Measurements from ENCODE around the gene RALGAPA1. TPM values are rescaled to one million over a fixed set of nuclear protein-coding genes. Genes with fewer than 3 reads are reported as not detected.

Gene RALGAPA1
- total and polyA plus RNA-seq, 8 donors: 16.0 to 35.4 (median 28.1) TPM

DNA sequence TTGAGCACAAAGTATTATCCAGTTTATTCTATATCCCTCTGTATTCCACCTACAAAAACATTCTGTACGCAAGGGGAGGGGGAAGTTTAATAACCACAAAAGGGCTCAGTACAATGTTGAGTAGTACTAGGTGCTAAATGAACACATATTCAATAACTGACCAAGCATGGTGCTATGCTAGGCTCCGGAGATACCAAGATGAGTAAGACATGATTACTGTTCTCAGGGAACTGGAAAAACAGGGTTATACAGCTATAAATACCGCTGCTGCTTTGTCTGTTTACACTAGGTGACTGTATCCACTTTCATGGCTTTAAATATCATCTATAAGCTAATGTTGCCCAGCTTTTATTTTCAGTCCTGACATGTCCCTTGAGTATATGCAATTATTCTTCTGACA is 139.3 kb downstream of the RALGAPA1 start:
- DNase-seq (no peak), ATAC-seq (peak in 2 of 4 donors; percentile 24 to 41), FAIRE-seq (no peak)
- H3K9me3 ChIP-seq: no peaks in the 10 kb centered on the region
- H3K27me3 ChIP-seq: no peaks in the 10 kb centered on the region
- H3K4me3 ChIP-seq: no peak overlapping the region
- no peaks in the 10 kb centered on the region for H3K4me1 ChIP-seq
- no peak overlapping the region for H3K27ac ChIP-seq
- TF ChIP-seq CTCF (IDR thresholded peaks at IDR 0.05): no peak
- intact Hi-C loops (cut with DNase I): no loop called here
- WGBS, 2 donors: 61 to 71% methylated on average over 3 of the region's 3 CpGs
- H3K36me3 ChIP-seq: peaks cover 0 to 19% (median 0%) of the 10 kb centered on the region in 3 donors

DNA sequence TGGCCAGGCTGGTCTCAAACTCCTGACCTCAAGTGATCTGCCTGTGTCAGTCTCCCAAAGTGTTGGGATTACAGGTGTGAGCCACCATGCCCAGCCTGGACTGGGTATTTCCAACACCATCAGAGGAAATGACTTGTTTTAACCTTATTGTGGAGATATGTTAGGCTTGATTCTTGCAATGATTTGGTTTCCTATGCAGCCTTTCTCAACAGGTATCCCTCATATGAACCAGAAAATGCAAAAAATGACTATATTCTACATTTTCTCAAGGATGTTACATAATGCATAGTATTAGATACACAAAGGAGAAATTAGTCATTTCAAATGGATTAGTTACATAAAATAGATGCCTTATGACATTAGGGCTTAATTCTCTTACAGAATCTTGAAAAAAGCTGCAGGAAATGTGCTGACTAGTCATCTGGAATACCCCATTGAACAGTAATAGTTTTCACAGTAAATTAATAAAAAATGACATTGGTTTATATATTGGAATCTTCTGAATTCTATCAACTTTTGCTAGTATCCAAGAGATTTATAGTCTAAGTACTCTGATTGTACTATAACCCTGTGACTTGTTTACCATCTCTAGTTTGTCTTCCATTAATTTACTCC is 142.6 kb downstream of the RALGAPA1 start:
- DNase-seq: no peak
- H3K4me1 ChIP-seq: no peaks in the 10 kb centered on the region
- H3K9me3 ChIP-seq: no peaks in the 10 kb centered on the region
- H3K27ac ChIP-seq: no peak overlapping the region
- H3K27me3 ChIP-seq: no peaks in the 10 kb centered on the region
- H3K36me3 ChIP-seq: peaks cover 0 to 6% (median 0%) of the 10 kb centered on the region in 3 donors
- intact Hi-C loops (cut with DNase I): no loop called here
- TF ChIP-seq CTCF (IDR thresholded peaks at IDR 0.05): no peak
- no peak for FAIRE-seq
- no peak overlapping the region for H3K4me3 ChIP-seq
- no peak for ATAC-seq

- Histone ChIP-seq H3K4me1 (no peaks in the 10 kb centered on the region), H3K36me3 (peaks cover 0 to 5% (median 0%) of the 10 kb centered on the region in 3 donors), H3K4me3 (no peak overlapping the region), H3K27me3 (no peaks in the 10 kb centered on the region), H3K9me3 (no peaks in the 10 kb centered on the region), H3K27ac (no peak overlapping the region)
- WGBS, 2 donors: 95 to 96% methylated on average over 3 of the region's 3 CpGs
- FAIRE-seq (no peak), DNase-seq (no peak), ATAC-seq (no peak)
- TF ChIP-seq CTCF (IDR thresholded peaks at IDR 0.05): no peak
- intact Hi-C loops (cut with DNase I): no loop called here
Measured at GRCh38 chr14:35661875-35662274, 147.2 kb downstream of the RALGAPA1 start.

DNA sequence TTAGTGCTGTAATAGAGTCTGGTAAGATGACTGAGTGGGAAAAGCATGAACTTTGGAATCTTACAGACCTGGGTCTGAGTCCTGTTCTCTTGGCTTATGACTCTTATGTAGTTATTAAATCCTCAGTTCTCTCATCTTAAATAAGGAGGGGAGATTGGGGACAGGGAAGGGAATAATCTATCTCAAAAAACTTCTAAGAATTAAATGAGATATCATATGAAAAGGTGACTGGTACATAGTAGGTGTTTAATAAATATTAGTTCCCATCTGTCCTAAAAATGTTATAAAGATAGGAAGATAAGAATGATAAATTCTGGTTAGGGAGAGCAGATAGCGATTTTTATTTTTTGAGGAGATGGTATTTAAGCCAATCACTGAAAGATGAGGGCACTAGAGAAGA is 156.1 kb downstream of the RALGAPA1 start:
- H3K4me3 ChIP-seq: no peak overlapping the region
- H3K36me3 ChIP-seq: peaks cover 0 to 18% (median 0%) of the 10 kb centered on the region in 3 donors
- FAIRE-seq (no peak), ATAC-seq (no peak), DNase-seq (no peak)
- no peaks in the 10 kb centered on the region for H3K9me3 ChIP-seq
- TF ChIP-seq CTCF (IDR thresholded peaks at IDR 0.05): no peak
- H3K27ac ChIP-seq: no peak overlapping the region
- intact Hi-C loops (cut with DNase I): no loop called here
- H3K4me1 ChIP-seq: no peaks in the 10 kb centered on the region
- H3K27me3 ChIP-seq: no peaks in the 10 kb centered on the region
- 96 to 97% methylated on average over 1 of the region's 1 CpG for WGBS, 2 donors

- H3K9me3 ChIP-seq: no peaks in the 10 kb centered on the region
- TF ChIP-seq CTCF (IDR thresholded peaks at IDR 0.05): no peak
- no peaks in the 10 kb centered on the region for H3K27me3 ChIP-seq
- peaks cover 0 to 9% (median 0%) of the 10 kb centered on the region in 3 donors for H3K36me3 ChIP-seq
- FAIRE-seq: no peak
- H3K27ac ChIP-seq: no peak overlapping the region
- no peaks in the 10 kb centered on the region for H3K4me1 ChIP-seq
- no peak for ATAC-seq
- DNase-seq: no peak
- intact Hi-C loops (cut with DNase I): no loop called here
- no peak overlapping the region for H3K4me3 ChIP-seq
Measured at GRCh38 chr14:35643513-35643912, 165.6 kb downstream of the RALGAPA1 start.

All from pancreas (tissue), 10 donors.